NT2/D1 (cell line): ENCODE measurements around the gene BICD2.
A peak's percentile ranks its signal among the peaks of the same experiment; 100 is the strongest.

Source experiments
- DNase-seq: peaks from one replicate; pipeline ENCODE4 v3.0.0-alpha.2; 2011; ENCODE audit warnings: low read depth, low spot score
- H3K27me3 ChIP-seq: 2 replicates; pipeline ENCODE4 v1.6.0; 2011; ENCODE audit warnings: mild to moderate bottlenecking; ENCODE audit not compliant: insufficient read length, insufficient read depth
- H3K36me3 ChIP-seq: 2 replicates; pipeline ENCODE4 v1.6.1; 2011; ENCODE audit warnings: mild to moderate bottlenecking, low read length, mixed read lengths; ENCODE audit not compliant: insufficient read depth, insufficient read length
- H3K4me1 ChIP-seq: 2 replicates; pipeline ENCODE4 v1.5.1; 2011; ENCODE audit not compliant: insufficient read depth, insufficient read length
- H3K4me3 ChIP-seq: 2 replicates; pipeline ENCODE4 v1.5.1; 2011; ENCODE audit warnings: low read depth; ENCODE audit not compliant: insufficient read length
- H3K9ac ChIP-seq: 2 replicates; pipeline ENCODE4 v1.6.0; 2011; ENCODE audit warnings: low read depth; ENCODE audit not compliant: insufficient read length
- H3K9me3 ChIP-seq: 2 replicates; pipeline ENCODE4 v1.5.1; 2011; ENCODE audit warnings: mild to moderate bottlenecking, low read length; ENCODE audit not compliant: insufficient read depth
- SUZ12 ChIP-seq: IDR thresholded peaks from 2 replicates; pipeline ENCODE4 v1.6.1; 2011; ENCODE audit not compliant: insufficient read length, insufficient read depth; ENCODE audit errors: extremely low read depth
- YY1 ChIP-seq: IDR thresholded peaks from 2 replicates; pipeline ENCODE4 v1.6.1; 2011; ENCODE audit not compliant: insufficient read length, insufficient read depth
- ZNF274 ChIP-seq: IDR thresholded peaks from 2 replicates; pipeline ENCODE4 v1.6.1; 2011; ENCODE audit warnings: mild to moderate bottlenecking, low read depth, low read length

The BICD2 gene

GRCh38 chr9:92668746-92669526, 95.7 kb downstream of the BICD2 start:
- DNase-seq = no peak
- Histone ChIP-seq H3K36me3 (peaks cover 41% of the 10 kb centered on the region), H3K9ac (peak overlapping the region; percentile 85), H3K9me3 (no peaks in the 10 kb centered on the region), H3K4me1 (peaks cover 6% of the 10 kb centered on the region), H3K27me3 (no peaks in the 10 kb centered on the region), H3K4me3 (peak overlapping the region; percentile 96)
- TF ChIP-seq ZNF274 = no peak
- no peak for TF ChIP-seq SUZ12
- no peak for TF ChIP-seq YY1

DNA sequence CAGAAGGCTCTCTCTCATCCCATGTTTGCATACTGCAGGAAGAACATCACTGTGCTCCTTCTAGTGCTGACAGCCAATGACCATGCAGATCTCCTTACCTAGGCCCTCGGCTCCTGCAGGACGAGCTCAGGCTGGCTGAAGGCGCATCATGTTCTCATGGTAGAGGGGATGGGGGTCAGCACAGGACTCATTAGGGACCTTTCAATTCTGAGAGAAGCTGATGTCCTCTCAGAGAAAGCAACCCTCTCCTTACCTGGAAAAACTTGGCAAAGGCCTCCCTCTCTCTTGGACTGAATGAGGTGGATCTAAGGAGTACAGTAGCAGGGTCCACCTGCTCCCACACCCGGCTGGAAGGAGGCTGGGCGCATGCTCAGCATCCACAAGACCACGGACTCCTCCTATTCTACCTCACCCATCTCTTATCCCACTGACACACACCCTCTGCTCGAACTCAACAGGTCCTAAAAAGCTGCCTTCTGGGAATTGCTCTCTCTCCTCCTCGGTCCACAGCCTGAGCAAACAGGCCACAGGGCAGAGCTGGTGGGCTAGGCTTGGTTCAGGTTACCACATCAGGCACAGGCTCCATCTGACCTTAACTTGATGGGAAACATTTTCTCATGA, 97.6 kb downstream of the BICD2 start:
- Histone ChIP-seq H3K4me1 (peaks cover 6% of the 10 kb centered on the region), H3K36me3 (peaks cover 47% of the 10 kb centered on the region), H3K9ac (no peak overlapping the region), H3K9me3 (no peaks in the 10 kb centered on the region), H3K27me3 (no peaks in the 10 kb centered on the region), H3K4me3 (no peak overlapping the region)
- TF ChIP-seq ZNF274 = no peak
- no peak for DNase-seq

DNA sequence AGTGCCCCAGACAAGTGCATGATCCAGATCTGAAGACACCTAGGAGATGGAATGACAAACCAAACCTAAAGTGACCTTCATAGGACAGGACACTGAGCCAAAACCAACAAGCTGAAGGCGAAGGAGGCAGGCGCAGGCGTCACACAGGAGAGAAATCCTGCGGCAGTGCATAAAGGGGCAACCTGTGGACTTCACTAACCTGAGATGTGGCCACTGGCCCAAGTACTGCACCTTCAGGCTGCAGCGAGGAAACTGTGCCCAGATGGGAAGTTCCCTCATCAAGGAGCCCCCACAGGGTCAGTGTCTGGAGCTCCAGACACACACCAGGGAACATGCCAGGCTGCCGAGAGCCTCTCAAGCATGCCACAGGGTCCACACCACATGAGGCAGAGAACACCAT, 98.4 kb downstream of the BICD2 start:
- peaks cover 9% of the 10 kb centered on the region for H3K4me1 ChIP-seq
- no peaks in the 10 kb centered on the region for H3K27me3 ChIP-seq
- H3K9ac ChIP-seq = no peak overlapping the region
- no peak for DNase-seq
- H3K36me3 ChIP-seq = peaks cover 47% of the 10 kb centered on the region
- TF ChIP-seq SUZ12 = no peak
- H3K4me3 ChIP-seq = no peak overlapping the region
- no peaks in the 10 kb centered on the region for H3K9me3 ChIP-seq

- Histone ChIP-seq H3K9ac (no peak overlapping the region), H3K4me3 (no peak overlapping the region), H3K27me3 (no peaks in the 10 kb centered on the region), H3K36me3 (peaks cover 47% of the 10 kb centered on the region), H3K9me3 (no peaks in the 10 kb centered on the region), H3K4me1 (peaks cover 9% of the 10 kb centered on the region)
- no peak for DNase-seq
- TF ChIP-seq SUZ12 = no peak
These were observed 98.8 kb downstream of the BICD2 start for GRCh38 chr9:92665836-92666235.

DNA sequence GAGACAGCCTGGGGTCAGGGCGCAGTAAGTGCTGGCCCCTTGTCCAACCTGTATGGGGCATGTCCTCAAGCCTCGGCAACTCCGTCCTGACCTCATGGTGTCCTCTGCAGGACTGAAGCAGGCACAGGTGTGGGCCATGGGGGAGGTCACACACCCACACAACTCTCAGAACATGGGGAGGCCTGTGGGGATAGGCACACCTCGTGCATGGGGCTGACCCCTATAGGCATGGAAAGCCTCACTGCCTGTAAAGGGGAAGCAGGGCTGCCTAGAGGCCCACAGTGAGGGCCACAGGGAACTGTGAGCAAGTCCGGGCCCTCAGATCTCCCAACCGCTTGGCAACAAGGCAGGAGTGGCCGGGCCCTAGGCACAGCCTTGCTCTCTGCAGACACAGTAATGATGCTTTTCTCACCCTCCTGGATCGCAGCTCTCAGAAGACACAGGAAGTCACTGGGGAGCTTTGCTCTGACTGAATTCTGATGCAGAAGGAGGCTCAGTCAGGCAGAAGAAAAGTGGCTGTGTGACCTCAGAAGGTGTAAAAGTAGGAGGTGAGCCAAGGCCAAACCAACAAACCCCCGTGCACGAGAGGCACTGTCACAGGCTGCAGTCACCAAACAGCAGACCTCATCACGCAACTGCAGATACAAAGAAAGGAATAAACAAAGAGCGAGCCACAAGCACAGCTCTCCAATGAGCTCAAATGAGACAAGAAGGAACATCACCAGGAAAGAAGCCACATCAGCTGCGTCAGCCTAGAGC, 100.1 kb downstream of the BICD2 start:
- peak overlapping the region; percentile 36 for H3K9ac ChIP-seq
- H3K36me3 ChIP-seq = peaks cover 47% of the 10 kb centered on the region
- DNase-seq = no peak
- TF ChIP-seq YY1 (no peak), ZNF274 (no peak), SUZ12 (no peak)
- no peak overlapping the region for H3K4me3 ChIP-seq
- H3K9me3 ChIP-seq = no peaks in the 10 kb centered on the region
- H3K4me1 ChIP-seq = peaks cover 16% of the 10 kb centered on the region
- H3K27me3 ChIP-seq = no peaks in the 10 kb centered on the region

DNA sequence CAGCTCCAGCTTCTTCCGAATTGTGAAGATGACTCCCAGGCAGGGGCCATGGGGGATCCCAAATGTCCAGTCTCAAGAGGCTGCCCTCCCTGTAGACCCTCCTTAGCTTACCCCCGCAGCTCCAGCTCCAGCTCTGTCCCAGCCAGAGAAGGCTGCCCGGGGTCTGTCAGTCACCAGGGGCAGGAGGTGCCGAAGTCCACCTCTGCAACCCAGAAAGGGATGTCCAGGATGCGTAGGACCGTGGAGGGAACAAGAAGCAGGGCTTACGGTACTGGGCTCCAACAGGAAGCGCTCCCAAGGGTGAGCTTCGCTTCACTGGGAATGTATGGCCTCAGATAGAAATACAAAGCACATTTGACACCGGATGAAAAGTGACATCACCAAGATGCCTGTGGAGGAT, 100.7 kb downstream of the BICD2 start:
- Histone ChIP-seq H3K27me3 (no peaks in the 10 kb centered on the region), H3K4me1 (peaks cover 16% of the 10 kb centered on the region), H3K9ac (no peak overlapping the region), H3K9me3 (no peaks in the 10 kb centered on the region), H3K36me3 (peaks cover 47% of the 10 kb centered on the region), H3K4me3 (no peak overlapping the region)
- no peak for TF ChIP-seq ZNF274
- no peak for TF ChIP-seq SUZ12
- no peak for DNase-seq

GRCh38 chr9:92663126-92663525, 101.5 kb downstream of the BICD2 start:
- Histone ChIP-seq H3K36me3 (peaks cover 49% of the 10 kb centered on the region), H3K4me3 (no peak overlapping the region), H3K9ac (no peak overlapping the region), H3K27me3 (no peaks in the 10 kb centered on the region), H3K9me3 (no peaks in the 10 kb centered on the region), H3K4me1 (peaks cover 12% of the 10 kb centered on the region)
- TF ChIP-seq YY1 = no peak
- TF ChIP-seq ZNF274 = no peak
- TF ChIP-seq SUZ12 = no peak
- DNase-seq = no peak
